ENCODE data around the gene CFAP221.

CFAP221 gene

GRCh38 chr2:119545754-119546446, 1.7 kb downstream of the CFAP221 start:
- H3K36me3 ChIP-seq (ENCODE audit: low read depth), result no peaks in the 10 kb centered on the region; the same call in 1 of the 2 replicates
- H3K4me1 ChIP-seq (ENCODE audit: insufficient read depth, poor library complexity, severe bottlenecking), result peaks cover 3% of the 10 kb centered on the region
- DNase-seq (ENCODE audit: low spot score) (no peak), ATAC-seq (ENCODE audit: low read depth) (no peak)
- H3K9me3 ChIP-seq (ENCODE audit: severe bottlenecking), result no peaks in the 10 kb centered on the region
- H3K4me3 ChIP-seq (ENCODE audit: severe bottlenecking), result no peak overlapping the region
- H3K27ac ChIP-seq (ENCODE audit: poor library complexity, severe bottlenecking), result no peak overlapping the region
- TF ChIP-seq CTCF (IDR thresholded peaks at IDR 0.05; ENCODE audit: poor library complexity, severe bottlenecking), result no peak
- H3K27me3 ChIP-seq (ENCODE audit: insufficient read depth, poor library complexity, severe bottlenecking), result no peaks in the 10 kb centered on the region

GRCh38 chr2:119546447-119546767, 2.2 kb downstream of the CFAP221 start:
- Histone ChIP-seq H3K27me3 (ENCODE audit: insufficient read depth, poor library complexity, severe bottlenecking) (no peaks in the 10 kb centered on the region), H3K36me3 (ENCODE audit: low read depth) (no peaks in the 10 kb centered on the region; the same call in 1 of the 2 replicates), H3K4me3 (ENCODE audit: severe bottlenecking) (no peak overlapping the region), H3K27ac (ENCODE audit: poor library complexity, severe bottlenecking) (no peak overlapping the region), H3K9me3 (ENCODE audit: severe bottlenecking) (no peaks in the 10 kb centered on the region), H3K4me1 (ENCODE audit: insufficient read depth, poor library complexity, severe bottlenecking) (peaks cover 3% of the 10 kb centered on the region)
- no peak for DNase-seq (ENCODE audit: low spot score)
- TF ChIP-seq CTCF (IDR thresholded peaks at IDR 0.05; ENCODE audit: poor library complexity, severe bottlenecking), result no peak
- no peak for ATAC-seq (ENCODE audit: low read depth)

GRCh38 chr2:119548516-119549120, 4.4 kb downstream of the CFAP221 start:
- no peak for TF ChIP-seq CTCF (IDR thresholded peaks at IDR 0.05; ENCODE audit: poor library complexity, severe bottlenecking)
- no peaks in the 10 kb centered on the region for H3K27me3 ChIP-seq (ENCODE audit: insufficient read depth, poor library complexity, severe bottlenecking)
- H3K9me3 ChIP-seq (ENCODE audit: severe bottlenecking), result no peaks in the 10 kb centered on the region
- H3K4me3 ChIP-seq (ENCODE audit: severe bottlenecking), result no peak overlapping the region
- peaks cover 3% of the 10 kb centered on the region for H3K4me1 ChIP-seq (ENCODE audit: insufficient read depth, poor library complexity, severe bottlenecking)
- no peaks in the 10 kb centered on the region; the same call in 1 of the 2 replicates for H3K36me3 ChIP-seq (ENCODE audit: low read depth)
- DNase-seq (ENCODE audit: low spot score) (no peak), ATAC-seq (ENCODE audit: low read depth) (no peak)
- no peak overlapping the region for H3K27ac ChIP-seq (ENCODE audit: poor library complexity, severe bottlenecking)

- Histone ChIP-seq H3K9me3 (ENCODE audit: severe bottlenecking) (no peaks in the 10 kb centered on the region), H3K4me3 (ENCODE audit: severe bottlenecking) (no peak overlapping the region), H3K27me3 (ENCODE audit: insufficient read depth, poor library complexity, severe bottlenecking) (no peaks in the 10 kb centered on the region), H3K36me3 (ENCODE audit: low read depth) (no peaks in the 10 kb centered on the region), H3K4me1 (ENCODE audit: insufficient read depth, poor library complexity, severe bottlenecking) (no peaks in the 10 kb centered on the region), H3K27ac (ENCODE audit: poor library complexity, severe bottlenecking) (no peak overlapping the region)
- DNase-seq (ENCODE audit: low spot score), result no peak
- no peak for TF ChIP-seq CTCF (IDR thresholded peaks at IDR 0.05; ENCODE audit: poor library complexity, severe bottlenecking)
- 0 out of 3 replicates have a peak, but pooled peaks have one; percentile 52 for ATAC-seq (ENCODE audit: low read depth)
Measured at GRCh38 chr2:119549241-119549640, 5.0 kb downstream of the CFAP221 start.

- Histone ChIP-seq H3K36me3 (ENCODE audit: low read depth) (no peaks in the 10 kb centered on the region), H3K27ac (ENCODE audit: poor library complexity, severe bottlenecking) (no peak overlapping the region), H3K27me3 (ENCODE audit: insufficient read depth, poor library complexity, severe bottlenecking) (no peaks in the 10 kb centered on the region), H3K4me3 (ENCODE audit: severe bottlenecking) (no peak overlapping the region), H3K9me3 (ENCODE audit: severe bottlenecking) (no peaks in the 10 kb centered on the region), H3K4me1 (ENCODE audit: insufficient read depth, poor library complexity, severe bottlenecking) (no peaks in the 10 kb centered on the region)
- ATAC-seq (ENCODE audit: low read depth), result no peak
- TF ChIP-seq CTCF (IDR thresholded peaks at IDR 0.05; ENCODE audit: poor library complexity, severe bottlenecking), result no peak
- DNase-seq (ENCODE audit: low spot score), result no peak
Measured at GRCh38 chr2:119550346-119550745, 6.1 kb downstream of the CFAP221 start.
